Mesothelial cell of epicardium (in vitro differentiated cells): ENCODE results near the gene TBXAS1. TPM values are rescaled to one million over a fixed set of nuclear protein-coding genes. Genes with fewer than 3 reads are reported as not detected.

Experiments used
- DNase-seq, 2 experiments: peaks; one replicate each; pipeline ENCODE4 v3.0.0; 2021; ENCODE audit warnings: low spot score in 2 of 2; ENCODE audit not compliant: unreplicated experiment in 2 of 2
- H3K27ac Mint-ChIP-seq: 2 replicates; pipeline ENCODE4 v1.8.0; 2021; ENCODE audit warnings: mixed read lengths
- H3K27me3 Mint-ChIP-seq: 2 replicates; pipeline ENCODE4 v1.8.0; 2021; ENCODE audit warnings: low read depth, mixed read lengths
- H3K36me3 Mint-ChIP-seq: 2 replicates; pipeline ENCODE4 v1.8.0; 2021; ENCODE audit warnings: mixed read lengths
- H3K4me1 Mint-ChIP-seq: 2 replicates; pipeline ENCODE4 v1.8.0; 2021; ENCODE audit warnings: mixed read lengths
- H3K4me3 Mint-ChIP-seq: 2 replicates; pipeline ENCODE4 v1.8.0; 2021; ENCODE audit warnings: mild to moderate bottlenecking, moderate library complexity, mixed read lengths
- H3K9me3 Mint-ChIP-seq: 2 replicates; pipeline ENCODE4 v1.8.0; 2021; ENCODE audit warnings: mixed read lengths
- total RNA-seq: library from RNA; stranded (reverse); gene quantifications from 3 replicates; pipeline ENCODE4 v1.2.1, GENCODE V29; 2021
- TF ChIP-seq, protein P1 (sequence below): fragments of 200-600 bp; sonication (generic); IDR thresholded peaks from one replicate; pipeline ENCODE4 v1.5.0; 2021; ENCODE audit warnings: antibody characterized with exemption; ENCODE audit not compliant: unreplicated experiment

The TBXAS1 gene
- total RNA-seq, 1 donor from 2014 or later = 3.1 TPM

DNA sequence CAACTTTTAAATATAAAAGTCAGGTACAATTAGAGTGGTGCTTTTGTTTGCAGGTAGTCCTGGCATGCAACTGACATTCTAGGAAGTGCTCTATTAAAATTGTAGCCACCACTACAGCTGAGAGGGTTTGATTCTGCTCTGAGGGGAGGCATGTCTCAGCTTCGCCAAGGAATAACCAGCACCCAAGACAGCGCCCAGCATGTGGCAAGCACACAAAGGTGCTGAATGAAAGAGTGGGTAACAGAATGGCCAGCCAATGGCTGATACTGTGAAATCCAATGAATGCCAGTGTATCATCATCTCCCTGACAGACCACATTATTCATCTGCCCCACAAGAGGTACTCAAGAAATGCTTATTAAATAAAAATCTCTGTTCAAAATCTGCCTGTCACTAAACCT, 226.8 kb downstream of the TBXAS1 start:
- H3K27me3 Mint-ChIP-seq = no peaks in the 10 kb centered on the region
- H3K4me3 Mint-ChIP-seq = no peak overlapping the region
- peaks cover 12% of the 10 kb centered on the region for H3K36me3 Mint-ChIP-seq
- TF ChIP-seq, protein P1, sequence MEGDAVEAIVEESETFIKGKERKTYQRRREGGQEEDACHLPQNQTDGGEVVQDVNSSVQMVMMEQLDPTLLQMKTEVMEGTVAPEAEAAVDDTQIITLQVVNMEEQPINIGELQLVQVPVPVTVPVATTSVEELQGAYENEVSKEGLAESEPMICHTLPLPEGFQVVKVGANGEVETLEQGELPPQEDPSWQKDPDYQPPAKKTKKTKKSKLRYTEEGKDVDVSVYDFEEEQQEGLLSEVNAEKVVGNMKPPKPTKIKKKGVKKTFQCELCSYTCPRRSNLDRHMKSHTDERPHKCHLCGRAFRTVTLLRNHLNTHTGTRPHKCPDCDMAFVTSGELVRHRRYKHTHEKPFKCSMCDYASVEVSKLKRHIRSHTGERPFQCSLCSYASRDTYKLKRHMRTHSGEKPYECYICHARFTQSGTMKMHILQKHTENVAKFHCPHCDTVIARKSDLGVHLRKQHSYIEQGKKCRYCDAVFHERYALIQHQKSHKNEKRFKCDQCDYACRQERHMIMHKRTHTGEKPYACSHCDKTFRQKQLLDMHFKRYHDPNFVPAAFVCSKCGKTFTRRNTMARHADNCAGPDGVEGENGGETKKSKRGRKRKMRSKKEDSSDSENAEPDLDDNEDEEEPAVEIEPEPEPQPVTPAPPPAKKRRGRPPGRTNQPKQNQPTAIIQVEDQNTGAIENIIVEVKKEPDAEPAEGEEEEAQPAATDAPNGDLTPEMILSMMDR = no peak
- no peak for DNase-seq
- H3K9me3 Mint-ChIP-seq = no peaks in the 10 kb centered on the region
- H3K27ac Mint-ChIP-seq = no peak overlapping the region
- peaks cover 15% of the 10 kb centered on the region for H3K4me1 Mint-ChIP-seq

DNA sequence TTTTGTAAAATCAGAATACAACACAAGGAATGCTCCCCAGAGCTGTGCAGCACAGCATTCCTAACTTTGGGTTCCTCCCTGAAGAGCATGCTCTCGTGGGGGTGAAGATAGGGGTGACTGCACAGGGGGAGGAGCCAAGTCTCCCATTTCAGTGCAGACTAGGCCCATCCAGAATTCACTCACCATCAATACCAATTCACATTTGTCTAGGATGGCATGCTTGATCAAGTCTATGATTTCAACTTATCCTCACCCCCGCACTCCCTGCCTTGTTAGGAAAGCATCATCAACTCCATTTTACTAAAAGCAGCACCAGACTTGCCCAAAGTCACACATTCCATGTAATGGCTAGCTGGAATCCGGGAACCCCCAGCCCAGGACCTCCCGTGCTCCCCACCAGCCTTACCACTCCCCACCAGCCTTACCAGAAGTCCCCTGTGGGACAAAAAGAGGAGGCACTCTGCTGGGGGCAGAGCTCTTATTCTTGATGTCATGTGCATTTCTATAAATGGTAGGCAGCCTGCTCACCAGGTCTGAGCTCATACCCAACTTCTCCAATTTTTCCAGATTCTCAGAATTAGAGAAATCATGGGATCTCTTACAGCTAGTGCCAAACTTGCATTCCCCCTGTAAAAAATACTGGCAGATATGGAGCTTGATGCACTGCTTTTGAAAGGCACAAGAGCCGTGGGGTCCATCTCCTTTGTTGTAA, 227.5 kb downstream of the TBXAS1 start:
- DNase-seq = no peak
- H3K4me1 Mint-ChIP-seq = peaks cover 23% of the 10 kb centered on the region
- H3K9me3 Mint-ChIP-seq = no peaks in the 10 kb centered on the region
- H3K36me3 Mint-ChIP-seq = peaks cover 12% of the 10 kb centered on the region
- H3K4me3 Mint-ChIP-seq = no peak overlapping the region
- H3K27ac Mint-ChIP-seq = no peak overlapping the region
- no peaks in the 10 kb centered on the region for H3K27me3 Mint-ChIP-seq
- TF ChIP-seq, protein P1 = no peak

DNA sequence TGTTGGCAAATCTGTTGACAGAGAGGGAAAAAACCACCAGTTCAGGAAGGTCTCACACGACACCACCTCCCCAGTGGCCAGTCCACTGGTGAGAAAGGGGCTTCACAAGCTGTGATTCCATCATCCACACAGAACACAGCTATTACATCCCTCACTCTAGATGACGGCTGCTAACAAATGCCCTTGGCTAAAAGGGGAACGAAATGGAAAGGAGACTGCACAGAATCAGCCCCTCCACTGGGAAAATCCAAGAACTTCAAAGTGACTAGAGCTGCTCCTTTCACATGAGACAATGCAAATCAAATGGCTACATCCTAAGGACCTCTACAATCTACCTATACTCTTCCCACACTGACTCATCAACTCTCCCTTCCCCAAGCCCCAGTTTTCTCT, 228.1 kb downstream of the TBXAS1 start:
- TF ChIP-seq, protein P1 = no peak
- Mint-ChIP-seq H3K4me3 (no peak overlapping the region), H3K36me3 (peaks cover 12% of the 10 kb centered on the region), H3K9me3 (no peaks in the 10 kb centered on the region), H3K27me3 (no peaks in the 10 kb centered on the region), H3K4me1 (peaks cover 24% of the 10 kb centered on the region), H3K27ac (no peak overlapping the region)
- DNase-seq = no peak

DNA sequence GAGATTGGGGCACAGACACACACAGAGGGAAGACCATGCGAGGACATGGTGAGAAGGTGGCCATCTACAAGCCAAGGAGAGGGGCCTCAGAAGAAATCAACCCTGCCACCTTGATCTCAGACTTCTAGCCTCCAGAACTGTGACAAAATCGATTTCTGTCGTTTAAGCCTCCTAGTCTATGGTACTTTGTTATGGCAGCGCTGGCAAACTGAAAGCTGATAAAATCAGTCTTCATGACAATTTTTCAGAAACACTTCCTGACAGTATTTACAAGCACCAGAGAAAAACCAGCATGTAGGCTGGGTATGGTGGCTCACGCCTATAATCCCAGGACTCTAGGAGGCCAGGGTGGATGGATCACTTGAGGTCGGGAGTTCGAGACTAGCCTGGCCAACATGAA, 229.5 kb downstream of the TBXAS1 start:
- no peak overlapping the region for H3K4me3 Mint-ChIP-seq
- no peak overlapping the region for H3K27ac Mint-ChIP-seq
- no peaks in the 10 kb centered on the region for H3K27me3 Mint-ChIP-seq
- DNase-seq = no peak
- H3K9me3 Mint-ChIP-seq = no peaks in the 10 kb centered on the region
- TF ChIP-seq, protein P1 = no peak
- peaks cover 24% of the 10 kb centered on the region for H3K4me1 Mint-ChIP-seq
- H3K36me3 Mint-ChIP-seq = peaks cover 7% of the 10 kb centered on the region

DNA sequence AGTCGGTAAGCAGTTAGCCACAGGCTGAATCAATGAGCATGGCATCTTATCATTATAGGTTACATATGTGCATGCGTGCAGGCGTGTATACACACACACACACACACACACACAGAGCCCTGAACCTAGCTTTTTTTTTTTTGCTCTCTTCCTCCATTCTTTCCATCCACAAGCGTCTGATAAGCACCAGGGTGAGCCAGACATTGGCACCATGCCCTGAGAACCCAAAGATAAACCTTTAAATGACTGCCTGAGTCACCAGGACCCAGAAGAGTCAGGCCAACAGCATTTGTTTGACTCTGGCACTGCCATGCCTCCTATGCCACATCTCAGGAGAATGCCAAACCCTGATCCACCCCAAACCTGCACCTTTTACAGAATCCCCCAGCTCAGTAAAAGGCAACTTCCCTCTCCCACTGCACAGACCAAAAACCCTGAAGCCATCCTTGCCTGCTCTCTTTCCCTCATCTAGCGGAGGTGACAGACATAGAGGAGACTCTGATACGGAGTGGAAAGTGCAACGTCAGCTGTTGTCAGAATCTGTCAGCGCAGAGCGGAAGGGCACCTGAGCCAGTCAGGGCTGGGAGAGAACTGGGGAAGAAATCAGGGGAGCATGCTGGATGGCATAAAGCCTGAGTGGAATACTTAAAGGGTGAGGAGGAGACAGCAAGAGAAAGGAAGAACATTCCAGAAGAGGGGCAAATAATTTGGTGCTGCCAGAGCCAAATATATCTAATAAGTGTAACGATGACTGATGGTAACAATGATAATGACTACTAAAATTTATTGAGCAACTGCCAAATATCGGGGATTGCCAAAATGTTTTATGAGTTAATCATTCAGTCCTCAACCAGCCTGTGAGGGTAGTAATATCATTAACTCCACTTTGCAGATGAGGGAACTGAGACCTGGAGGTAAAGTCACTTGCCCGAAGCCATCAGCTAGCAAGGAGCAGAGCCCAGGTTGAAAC, 230.5 kb downstream of the TBXAS1 start:
- no peak overlapping the region for H3K4me3 Mint-ChIP-seq
- peak overlapping the region; percentile 21 for H3K27ac Mint-ChIP-seq
- DNase-seq = no peak
- H3K4me1 Mint-ChIP-seq = peaks cover 24% of the 10 kb centered on the region
- H3K27me3 Mint-ChIP-seq = no peaks in the 10 kb centered on the region
- TF ChIP-seq, protein P1 = no peak
- peaks cover 3% of the 10 kb centered on the region for H3K36me3 Mint-ChIP-seq
- H3K9me3 Mint-ChIP-seq = peaks cover 4% of the 10 kb centered on the region
